NCI-H2227 treated with DMSO at 0.1 percent for 48 hours (cell line): ENCODE measurements around the gene KIF25.
"Not testable (repeated sequence)": the region's sequence is repeated elsewhere in the genome, so short reads cannot be mapped to it uniquely, and the experiment has no call there.

Experiments used
- DNase-seq: peaks from one replicate; lab custom pipeline; 2025; lab: John Stamatoyannopoulos, UW

Gene KIF25

DNA sequence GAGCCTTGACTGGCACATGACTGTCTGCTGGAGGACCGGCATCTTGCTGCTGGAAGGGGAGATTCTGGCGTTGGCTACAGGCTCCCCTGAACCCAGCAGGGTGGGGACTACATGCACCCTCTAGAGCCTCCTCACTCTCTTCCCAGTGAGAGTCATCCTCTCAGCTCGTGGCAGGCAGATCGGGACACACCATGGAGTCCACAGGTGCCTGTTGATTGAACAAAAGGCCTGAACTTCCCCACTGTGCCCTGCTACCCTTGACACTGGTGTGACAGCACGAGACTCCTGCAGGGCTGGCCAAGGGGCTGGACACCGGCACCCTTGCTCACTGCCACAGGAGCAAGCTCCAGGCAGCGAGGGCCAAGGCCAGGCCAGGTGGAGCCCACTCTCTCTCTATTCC, 73.3 kb downstream of the KIF25 start:
- DNase-seq = no peak

DNA sequence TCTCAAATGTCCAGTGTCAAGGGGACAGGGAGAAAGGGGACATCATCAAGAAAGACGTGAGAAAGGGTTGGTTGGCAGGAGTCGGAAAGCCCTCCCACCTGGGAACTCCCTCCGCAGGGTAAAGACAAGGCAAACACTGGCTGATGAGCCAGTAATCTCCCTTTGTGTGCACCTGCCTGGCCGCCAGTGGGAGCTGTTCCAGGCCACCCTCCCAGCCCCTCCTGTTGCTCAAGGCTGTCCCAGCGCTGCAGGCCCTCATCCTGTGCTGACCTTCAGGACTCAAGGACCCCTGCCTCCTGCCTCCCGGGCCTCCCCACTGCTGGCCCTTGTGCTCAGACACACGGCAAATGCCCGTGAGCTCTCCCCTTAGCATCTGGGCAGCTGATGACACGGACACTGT, 74.1 kb downstream of the KIF25 start:
- no peak for DNase-seq

DNA sequence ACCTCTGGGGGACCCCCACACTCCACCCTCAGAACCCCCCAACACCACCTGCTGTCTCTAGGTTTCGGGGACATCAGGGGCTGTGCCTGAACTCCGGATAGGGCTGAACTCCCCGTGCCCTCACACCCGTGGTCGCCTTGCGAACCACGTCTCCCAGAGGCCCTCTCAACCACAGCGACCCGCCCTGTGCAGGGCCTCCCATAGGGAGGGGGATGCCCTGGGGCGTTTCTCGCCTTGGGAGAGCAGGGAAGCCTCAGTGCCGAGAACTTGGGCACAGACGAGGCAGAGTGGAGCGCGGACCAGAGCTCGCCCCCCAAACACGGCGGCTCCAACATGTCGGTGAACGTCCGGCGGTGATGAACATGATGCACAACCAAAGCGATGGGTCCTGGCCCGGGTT, 74.8 kb downstream of the KIF25 start:
- DNase-seq = no peak

DNA sequence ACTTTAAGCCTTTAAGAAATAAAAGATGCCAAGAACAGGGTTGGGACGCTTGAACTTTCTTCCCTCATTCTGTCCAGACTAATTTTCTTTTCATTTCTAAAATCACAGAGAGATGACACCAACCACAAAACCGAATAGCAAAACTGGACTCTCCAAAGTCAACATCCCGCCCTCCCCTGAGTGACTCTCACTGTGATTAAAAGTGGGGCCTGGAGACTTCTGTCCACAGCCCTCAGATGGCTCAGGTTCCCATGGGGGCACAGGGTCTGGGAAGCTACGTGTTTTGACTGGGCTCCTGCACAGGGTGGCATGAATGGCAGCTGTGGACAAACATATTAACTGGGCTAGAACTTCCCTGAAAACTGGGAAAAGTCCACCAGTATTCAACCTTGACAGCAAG, 75.3 kb downstream of the KIF25 start:
- no peak for DNase-seq

DNA sequence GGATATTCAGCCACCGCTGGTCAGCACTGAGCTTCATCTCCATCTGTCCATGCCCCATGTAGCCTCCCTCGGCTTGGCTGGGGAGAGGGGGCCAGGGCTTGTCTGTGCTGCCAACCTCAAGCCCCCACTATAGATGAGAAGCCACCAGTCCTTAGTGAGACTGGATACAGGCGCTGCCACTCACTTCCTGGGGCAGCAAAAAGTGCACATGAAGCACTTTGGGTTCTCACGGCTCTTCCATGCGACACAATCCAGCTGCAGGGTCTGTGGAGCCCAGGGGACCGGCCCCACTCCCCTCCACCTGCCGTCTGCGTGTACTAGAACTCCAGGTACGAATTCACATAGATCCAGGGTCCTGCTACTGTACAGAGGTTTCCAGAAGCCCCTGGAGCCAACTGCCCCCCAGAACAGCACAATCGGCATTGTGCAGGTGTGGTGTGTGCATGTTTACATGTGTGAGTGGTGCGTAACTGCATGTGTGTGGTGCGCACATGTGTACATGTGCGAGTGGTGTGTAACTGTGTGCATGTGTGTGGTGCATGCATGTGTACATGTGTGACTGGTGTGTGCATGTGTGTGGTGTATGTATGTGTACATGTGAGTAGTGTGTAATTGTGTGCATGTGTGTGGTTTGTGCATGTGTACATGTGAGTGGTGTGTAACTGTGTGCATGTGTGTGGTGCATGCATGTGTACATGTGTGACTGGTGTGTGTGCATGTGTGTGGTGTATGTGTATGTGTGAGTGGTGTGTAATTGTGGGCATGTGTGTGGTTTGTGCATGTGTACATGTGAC, 76.7 kb downstream of the KIF25 start:
- no peak for DNase-seq

DNA sequence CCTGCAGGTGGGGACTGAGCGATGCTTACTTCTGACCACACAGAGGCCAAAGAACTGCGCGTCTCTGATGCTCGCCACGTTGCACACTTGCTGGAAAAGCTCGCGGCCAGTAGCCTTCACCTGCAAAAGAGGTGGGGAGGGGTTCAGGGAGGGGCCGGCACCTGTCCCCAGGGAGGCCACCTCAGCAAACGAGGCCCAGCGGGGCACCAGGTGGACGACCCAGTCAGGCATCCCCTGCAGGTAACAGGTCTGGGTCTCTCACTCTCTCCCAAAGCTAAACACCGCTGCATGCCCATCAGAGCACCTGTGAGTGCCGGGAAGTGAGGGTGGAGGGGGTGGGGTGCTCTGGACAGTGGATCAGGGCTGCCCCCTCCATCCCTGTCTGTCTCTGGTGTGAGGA, 77.7 kb downstream of the KIF25 start:
- DNase-seq = no peak

DNA sequence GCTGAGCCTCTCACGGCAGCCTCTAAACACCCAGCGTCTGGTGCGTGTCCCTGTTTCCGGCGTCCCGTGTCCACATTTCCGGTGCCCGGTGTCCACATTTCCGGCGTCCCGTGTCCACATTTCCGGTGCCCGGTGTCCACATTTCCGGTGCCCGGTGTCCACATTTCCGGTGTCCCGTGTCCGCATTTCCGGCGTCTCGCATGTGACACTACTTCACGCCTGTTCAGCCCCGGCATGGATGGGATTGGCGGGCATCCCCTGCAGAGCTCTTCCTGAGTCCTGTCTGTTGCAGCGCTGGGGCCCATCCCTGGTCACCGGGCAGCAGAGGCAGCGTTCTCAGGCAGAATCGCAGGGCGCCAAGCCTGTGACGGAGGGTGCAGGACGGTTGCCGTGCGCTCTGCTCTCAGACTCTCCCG, 78.3 kb downstream of the KIF25 start:
- no peak for DNase-seq

DNA sequence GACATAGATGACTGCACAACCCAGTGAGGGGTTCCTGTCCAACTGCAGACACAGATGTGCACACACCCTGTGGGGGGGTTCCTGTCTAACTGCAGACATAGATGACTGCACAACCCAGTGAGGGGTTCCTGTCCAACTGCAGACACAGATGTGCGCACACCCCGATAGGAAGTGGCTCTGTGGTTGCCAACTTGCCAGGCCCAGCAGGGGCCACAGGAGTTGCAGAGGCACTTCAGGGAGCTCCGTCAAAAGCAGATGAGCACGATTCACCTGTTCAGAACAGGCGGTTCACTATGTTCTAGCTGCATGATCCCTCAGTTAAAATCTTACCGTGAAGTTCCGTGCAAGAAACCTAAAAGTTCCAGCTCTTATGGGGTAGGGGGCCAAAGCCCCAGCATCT, 79.9 kb downstream of the KIF25 start:
- not testable (repeated sequence) for DNase-seq

DNA sequence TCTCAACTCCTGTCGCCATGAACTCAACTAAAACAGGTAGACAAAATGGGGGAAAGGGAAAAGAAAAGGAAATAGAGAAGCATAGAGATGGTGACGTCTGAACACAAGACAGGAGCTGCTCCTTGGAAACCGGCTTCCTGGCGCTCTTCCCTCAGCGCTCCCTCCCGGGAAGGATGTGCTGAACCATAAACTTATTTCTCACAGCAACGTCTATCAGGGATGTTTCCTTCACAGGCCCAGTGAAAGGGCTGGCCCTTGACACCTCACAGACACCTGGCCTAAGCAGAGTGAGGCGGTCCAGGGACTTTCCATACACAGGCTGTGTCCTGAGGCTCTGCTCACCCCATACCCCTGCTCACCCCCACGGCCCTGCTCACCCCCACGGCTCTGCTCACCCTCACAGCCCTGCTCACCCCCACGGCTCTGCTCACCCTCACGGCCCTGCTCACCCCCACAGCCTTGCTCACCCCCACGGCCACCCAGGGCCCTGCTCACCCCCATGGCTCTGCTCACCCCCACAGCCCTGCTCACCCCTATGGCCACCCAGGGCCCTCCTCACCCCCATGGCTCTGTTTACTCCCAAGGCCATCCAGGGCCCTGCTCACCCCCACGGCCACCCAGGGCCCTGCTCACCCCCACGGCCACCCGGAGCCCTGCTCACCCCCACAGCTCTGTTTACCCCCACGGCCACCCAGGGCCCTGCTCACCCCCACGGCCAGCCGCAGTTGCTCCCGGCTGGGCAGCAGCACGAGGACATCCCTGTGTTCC, 80.9 kb downstream of the KIF25 start:
- DNase-seq = no peak

DNA sequence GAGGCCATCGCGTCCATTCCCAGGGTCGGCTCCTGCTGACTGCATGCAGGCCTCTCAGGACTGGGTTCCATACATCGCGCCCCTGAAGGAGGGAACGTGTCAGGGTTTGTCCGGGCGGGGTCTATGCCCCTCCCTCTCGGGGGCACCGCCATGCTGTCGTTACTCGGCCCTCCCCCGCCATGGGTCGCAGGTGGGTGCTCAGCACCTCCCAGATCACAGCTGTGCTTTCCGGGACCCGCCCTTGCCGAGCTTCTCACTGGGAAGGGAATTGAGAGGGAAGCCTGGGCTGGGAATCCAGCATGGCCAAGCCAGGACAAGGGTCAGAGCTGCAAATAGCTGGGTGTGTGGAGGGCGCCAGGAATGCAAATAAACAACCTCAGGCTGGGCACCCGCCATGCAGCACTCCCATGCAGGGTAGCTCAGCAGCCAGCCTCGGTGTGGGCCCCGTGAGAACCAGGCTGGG, 81.5 kb downstream of the KIF25 start, which contains the start of gene FRMD1:
Gene FRMD1 (minus strand): TSS at position 270 of the 463 bp plus-strand sequence. CDS start 118 bp downstream, at position 152.
- DNase-seq = no peak

DNA sequence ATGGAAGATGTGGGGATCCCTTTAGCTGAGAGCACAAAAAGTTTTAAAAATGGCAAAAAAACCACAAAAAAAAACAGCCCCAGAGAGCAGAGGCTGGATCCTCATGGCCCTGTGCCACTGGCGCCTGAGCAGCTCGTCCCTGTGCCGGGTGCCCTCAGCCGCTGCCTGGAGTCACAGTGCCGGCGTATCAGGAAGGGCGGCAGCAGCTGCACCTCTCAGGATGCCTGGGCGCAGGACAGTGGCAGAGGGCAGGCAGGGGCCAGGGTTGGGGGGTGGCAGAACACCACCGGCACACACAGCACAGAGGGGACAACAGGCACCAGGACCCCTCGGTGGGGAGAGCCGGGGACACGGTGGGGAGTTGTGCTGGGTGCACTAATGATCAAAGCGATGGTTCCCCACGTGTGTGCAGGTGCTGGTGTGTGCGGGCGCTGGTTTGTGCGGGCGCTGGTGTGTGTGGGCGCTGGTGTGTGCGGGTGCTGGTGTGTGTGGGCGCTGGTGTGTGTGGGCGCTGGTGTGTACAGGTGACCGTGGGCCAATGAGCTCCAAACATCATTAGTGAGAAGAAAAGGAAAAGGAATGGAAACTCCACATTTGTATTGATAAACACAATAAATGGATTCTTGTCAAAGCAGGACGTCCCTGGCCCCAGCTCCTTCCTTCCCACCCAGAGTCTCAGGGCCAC, 83.1 kb downstream of the KIF25 start:
- no peak for DNase-seq

DNA sequence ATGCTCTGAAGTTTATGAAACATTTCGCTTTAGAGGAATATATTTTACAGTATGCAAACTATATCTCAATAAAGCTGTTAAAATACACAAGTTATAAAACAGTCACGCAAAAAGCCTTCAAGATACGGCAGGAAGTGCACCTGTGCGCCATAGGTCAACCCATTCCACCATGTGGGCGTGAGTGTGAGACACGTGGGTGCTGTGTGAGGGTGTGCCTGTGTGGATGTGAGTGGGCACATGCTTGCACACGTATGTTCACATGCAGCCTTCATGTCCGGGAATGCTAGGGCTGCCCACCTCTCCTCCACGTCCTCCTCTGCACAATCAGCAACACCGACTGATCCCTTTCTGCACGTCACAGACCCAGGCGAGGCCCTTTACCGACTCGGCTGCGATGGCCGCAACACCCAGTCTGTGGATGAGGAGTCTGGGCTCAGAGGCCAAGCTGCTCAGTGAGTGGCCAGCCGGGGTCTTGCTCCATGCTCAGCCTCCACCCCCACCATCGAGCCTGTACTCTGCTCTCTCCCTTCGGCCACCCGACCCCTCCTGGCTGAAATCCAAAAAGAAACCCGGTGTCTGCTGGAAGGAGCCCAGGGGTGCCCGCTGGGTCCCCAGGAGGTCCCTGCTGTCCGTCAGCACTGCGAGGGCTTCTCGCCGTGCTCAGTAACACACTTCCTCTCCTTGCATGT, 84.5 kb downstream of the KIF25 start:
- DNase-seq = no peak

DNA sequence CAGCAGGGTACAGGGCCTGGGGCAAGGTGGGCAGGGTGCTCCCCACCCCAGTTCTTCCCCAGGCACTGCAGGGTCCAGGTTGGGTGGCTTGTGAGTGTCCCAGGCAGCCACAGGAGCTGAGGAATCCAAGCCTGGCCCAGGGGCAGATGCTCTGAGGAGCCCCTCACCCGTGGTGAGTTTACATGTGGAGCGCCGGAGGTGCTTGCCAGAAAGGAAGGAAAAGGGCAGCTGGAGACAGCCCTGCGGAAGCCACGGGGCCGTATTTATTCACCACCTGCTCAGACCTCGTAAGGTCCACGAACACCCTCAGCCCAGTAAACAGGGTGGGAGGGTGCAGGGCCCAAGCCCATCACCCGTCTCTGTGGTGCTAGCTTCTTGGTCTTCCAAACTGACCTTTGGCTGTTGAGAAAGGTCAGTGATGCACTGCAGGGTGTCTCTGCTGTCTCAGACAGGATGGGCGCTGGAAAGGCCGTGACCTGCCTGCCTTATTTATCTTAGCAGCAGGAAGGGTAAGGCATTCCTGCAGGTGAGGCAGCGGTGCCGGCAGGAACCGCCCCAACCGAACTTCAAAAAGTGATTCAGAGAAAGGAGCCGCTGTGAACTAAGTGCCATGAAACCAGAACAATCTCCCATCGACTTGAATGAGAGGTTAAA, 85.5 kb downstream of the KIF25 start:
- DNase-seq = no peak

DNA sequence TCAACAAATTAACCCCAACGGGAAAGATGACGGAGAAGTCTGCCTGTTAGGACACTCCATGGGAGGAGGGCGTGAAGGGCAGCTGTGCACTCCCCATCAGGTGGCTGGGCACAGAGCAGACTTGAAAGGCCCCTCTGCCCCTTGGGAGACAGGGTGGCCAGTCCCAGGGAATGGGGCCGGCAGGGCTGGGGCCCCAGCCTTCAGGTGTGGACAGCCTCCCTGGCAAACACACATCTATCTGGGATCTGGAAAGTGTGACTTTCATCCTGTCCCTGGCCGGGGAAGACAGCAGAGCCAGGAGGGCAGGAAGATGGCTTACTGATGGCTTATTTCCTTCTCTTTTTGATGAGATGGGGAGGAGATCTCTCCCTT, 86.0 kb downstream of the KIF25 start:
- no peak for DNase-seq

DNA sequence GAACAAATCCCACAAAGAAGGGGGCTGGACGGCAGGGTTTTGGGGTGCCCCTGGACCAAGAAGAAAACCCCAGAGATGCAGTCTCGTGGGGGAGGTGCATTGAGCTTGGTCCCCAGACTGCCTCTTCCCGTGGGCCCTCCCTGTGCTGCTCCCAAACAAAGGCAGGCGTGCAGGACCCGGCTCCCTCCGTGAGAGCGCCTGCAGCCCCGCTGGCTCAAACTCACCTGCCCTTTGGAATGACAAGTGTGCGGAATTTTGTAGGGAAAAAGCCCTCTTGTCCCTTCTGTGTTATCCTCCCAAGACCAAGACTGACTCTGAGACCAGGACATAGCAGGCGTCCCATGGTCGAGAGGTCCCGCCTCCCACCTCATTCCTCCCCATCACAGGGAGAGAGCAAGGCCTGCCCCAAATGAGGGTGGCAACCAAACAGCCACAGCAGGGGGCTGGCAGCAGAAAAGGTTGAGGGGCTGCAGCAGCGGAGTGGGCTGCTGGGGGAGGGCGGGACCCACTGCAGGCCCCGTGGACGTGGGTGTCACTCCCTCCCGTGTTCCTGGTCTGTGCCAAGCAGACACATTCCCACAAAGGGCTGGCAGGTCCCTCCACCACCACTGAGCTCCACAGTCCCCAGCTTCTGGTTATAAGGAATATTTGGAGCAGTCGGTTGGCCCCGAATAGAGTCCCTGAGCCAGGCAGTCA, 87.1 kb downstream of the KIF25 start:
- no peak for DNase-seq

DNA sequence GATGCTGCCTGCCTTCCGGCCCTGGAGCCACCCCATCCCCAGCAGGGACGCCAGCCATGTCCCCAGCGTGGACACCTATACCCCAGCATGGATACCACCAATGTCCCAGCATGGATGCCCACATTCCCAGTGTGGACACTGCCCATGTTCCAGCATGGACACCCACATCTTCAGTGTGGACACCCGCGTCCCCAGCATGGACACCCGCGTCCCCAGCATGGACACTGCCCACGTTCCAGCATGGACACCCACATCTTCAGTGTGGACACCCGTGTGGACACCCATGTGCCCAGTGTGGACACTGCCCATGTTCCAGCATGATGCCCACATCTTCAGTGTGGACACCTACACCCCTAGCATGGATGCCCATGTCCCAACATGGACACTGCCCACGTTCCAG, 88.6 kb downstream of the KIF25 start:
- DNase-seq = no peak

DNA sequence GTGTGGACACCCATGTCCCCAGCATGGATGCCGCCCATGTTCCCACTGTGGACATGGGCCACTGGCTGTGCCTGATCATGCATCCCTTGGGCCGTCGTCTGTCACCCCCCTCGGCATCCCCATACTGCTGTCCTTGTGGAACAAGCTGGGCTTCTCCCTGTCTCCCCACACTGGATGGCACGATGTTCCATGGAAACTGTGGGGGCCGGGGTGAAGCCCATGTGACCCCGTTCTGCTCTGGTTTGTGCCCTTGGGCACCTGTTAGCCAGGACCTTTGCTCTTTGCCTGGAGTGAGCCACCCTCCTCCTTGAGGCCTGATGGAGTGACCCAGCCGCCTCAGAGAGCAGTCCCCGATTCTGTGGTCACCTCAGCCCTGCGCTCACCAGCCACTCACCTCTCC, 89.1 kb downstream of the KIF25 start:
- DNase-seq = no peak

DNA sequence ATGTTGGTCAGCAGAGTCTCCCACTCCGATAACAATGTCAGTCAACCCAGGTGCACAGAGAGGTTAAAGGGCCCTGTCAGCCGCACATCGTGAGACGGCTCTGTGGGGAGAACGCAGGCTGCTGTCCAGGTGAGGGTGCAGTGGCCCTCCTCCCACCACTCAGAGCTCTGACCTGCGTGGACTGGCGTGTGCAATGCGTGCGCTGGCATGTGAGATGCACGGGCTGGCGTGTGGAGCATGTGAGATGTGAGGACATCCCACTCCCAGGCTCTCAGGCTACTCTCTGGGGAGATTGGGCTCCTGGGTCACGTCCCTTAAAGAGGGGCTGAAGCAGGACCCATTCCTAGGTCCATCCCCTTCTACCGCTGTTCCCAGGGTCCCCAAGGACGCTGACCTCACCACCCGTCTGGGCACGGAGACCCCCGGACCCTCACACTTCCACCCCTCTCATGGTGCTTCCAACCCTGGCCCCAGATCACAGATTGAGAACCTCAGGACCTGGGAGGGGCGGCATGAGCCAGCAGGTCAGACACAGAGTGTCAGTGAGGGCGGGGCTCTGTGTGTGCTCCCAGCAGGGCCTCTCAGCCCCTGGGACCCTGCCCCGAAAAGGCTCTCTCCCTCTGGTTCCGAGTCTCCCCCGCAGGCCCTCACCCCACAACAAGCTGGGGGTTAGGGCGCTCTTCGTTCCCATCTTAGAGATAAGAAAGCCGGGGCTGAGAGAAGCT, 90.1 kb downstream of the KIF25 start:
- DNase-seq = no peak

DNA sequence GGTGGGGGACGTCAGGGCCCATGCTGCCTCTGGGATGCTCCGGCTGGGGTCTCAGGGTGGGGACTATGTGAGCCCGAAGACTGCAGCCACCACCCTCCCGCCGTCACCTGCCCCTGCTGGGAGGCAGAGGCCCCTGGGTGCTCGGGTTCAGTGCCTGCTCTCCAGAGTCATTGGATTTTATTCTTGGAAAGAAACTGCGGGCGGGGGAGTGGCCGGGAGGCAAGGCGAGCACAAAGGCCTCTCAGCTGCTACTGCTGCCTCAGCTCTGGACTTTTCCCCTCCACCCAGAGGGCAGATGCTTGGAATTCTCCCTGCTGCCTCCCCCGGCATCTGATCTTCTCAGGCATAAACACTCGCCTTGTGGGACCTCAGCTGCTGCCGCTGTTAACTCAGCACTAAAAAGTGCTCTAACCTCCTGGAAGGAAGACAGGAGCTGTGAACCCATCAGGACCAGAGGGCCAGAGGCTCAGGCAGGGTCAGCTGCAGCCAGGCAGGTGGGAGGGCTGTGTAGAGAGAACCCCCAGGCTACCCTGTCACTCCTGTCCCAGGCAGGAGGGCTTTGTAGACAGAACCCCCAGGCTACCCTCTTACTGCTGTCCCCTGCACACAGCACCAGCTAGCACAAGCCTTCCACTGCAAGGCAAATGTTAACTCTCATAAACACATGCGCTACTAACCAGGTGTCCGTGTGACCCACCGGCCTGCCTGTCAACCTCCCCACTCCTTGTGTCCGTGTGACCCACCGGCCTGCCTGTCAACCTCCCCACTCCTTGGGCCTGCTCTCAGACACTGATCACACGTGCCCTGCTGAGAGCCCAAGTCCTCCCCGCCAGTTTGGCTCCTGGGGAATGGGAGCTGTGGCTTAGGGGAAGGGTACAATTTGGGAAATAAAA, 90.9 kb downstream of the KIF25 start:
- no peak for DNase-seq
